Heart left ventricle (tissue), 16 donors: ENCODE measurements around the gene ELFN1. TPM values are rescaled to one million over a fixed set of nuclear protein-coding genes. Genes with fewer than 3 reads are reported as not detected.

Source experiments
- ATAC-seq, 4 donors: fragments of 200-7000 bp; cut with Tn5 transposase; one replicate each; pipeline ENCODE4 v1.9.1; 2020 to 2022; ENCODE audit warnings: moderate library complexity in 4 of 4, mild to moderate bottlenecking in 3 of 4, moderate number of reproducible peaks in 1 of 4
- DNase-seq, 5 donors: peaks; one replicate each; pipeline ENCODE4 v3.0.0-alpha.2; 2020
- H3K27ac ChIP-seq, 12 donors: fragments of 200-600 bp; sonication (generic) in 4 of 12; one replicate each; pipeline versions ENCODE4 v1.5.0 to v1.8.0; 2016 to 2022; ENCODE audit warnings: mild to moderate bottlenecking in 2 of 12
- H3K27me3 ChIP-seq, 9 donors: fragments of 200-600 bp; sonication (generic) in 2 of 9; one replicate each; pipeline versions ENCODE4 v1.5.1 to v1.8.0; 2016 to 2022; ENCODE audit warnings: mild to moderate bottlenecking in 3 of 9
- H3K36me3 ChIP-seq, 9 donors: fragments of 200-600 bp; sonication (generic) in 2 of 9; one replicate each; pipeline versions ENCODE4 v1.5.0 to v1.8.0; 2018 to 2022; ENCODE audit warnings: mild to moderate bottlenecking in 2 of 9
- H3K4me1 ChIP-seq, 12 donors: fragments of 200-600 bp; sonication (generic) in 4 of 12; one replicate each; pipeline versions ENCODE4 v1.5.0 to v1.8.0; 2016 to 2022; ENCODE audit warnings: mild to moderate bottlenecking in 3 of 12
- H3K4me3 ChIP-seq, 12 donors: fragments of 200-600 bp; sonication (generic) in 4 of 12; one replicate each; pipeline versions ENCODE4 v1.5.0 to v1.8.0; 2017 to 2022; ENCODE audit warnings: mild to moderate bottlenecking in 9 of 12, moderate library complexity in 4 of 12
- H3K9me3 ChIP-seq, 12 donors: fragments of 200-600 bp; sonication (generic) in 4 of 12; one replicate each; pipeline versions ENCODE4 v1.5.0 to v1.8.0; 2016 to 2022; ENCODE audit warnings: mild to moderate bottlenecking in 1 of 12
- POLR2A ChIP-seq, 2 donors: fragments of 450-650 bp; IDR thresholded peaks; one replicate each; pipeline ENCODE4 v1.6.1; 2017; ENCODE audit warnings: antibody characterized with exemption in 2 of 2, mild to moderate bottlenecking in 2 of 2, moderate library complexity in 2 of 2
- WGBS, 4 donors: extraction: QIAGEN DNeasy Blood & Tissue Kit in 2 of 4; methylation state at CpG; one replicate each; pipeline versions ENCODE4 v1.1.5 to v1.1.7; 2013 to 2018; 5-methylcytosine and 5-hydroxymethylcytosine counted together
- intact Hi-C, 10 donors: fragments of 100-400 bp; cut with DNase I; formaldehyde crosslinking; loops; one replicate each; pipeline versions ENCODE4 v1.11.1 to v1.14.2; 2022
- polyA plus RNA-seq, 2 donors: library from polyadenylated mRNA; stranded (reverse); fragments of 200-250 nt; gene quantifications; one replicate each; pipeline ENCODE4 v1.2.3, GENCODE V29; 2013
- total RNA-seq, 9 donors: library from RNA; depleted of rRNA in 2 of 9; stranded (reverse); fragments of >200 nt in 2 of 9; fragmentation: NEBNext Ultra II Directional in 3 of 9; extraction: Animal tissue kit (Norgen Biotek cat#: 25700) in 3 of 9; gene quantifications; one replicate each; pipeline versions ENCODE4 v1.1.0 to v1.2.4, GENCODE V29; 2016 to 2023
- TF ChIP-seq, protein P1 (sequence below), 12 donors: fragments of 200-600 bp; sonication (generic) in 4 of 12; IDR thresholded peaks; one replicate each; pipeline versions ENCODE4 v1.5.0 to v1.8.0; 2018 to 2022; ENCODE audit warnings: antibody characterized with exemption in 12 of 12, mild to moderate bottlenecking in 5 of 12
- donor health status: ischemic (EF 13 %, LVEDD 7.1; RV severe dilation, severe dysfunction).
- donor health status: healthy with polysubstance abuse.
- donor health status: DM: no; HTN: yes; CAD: no.
- donor health status: DM: no; HTN: no; CAD: no.
- donor health status: ischemic (EF 25% LVEDD 6.9; RV normal size, moderate dysfunction).
- donor health status: ischemic (EF 25% LVEDD 5.7; RV mildly dilated, moderate dysfunction).
- donor health status: healthy.
- donor health status: DM: yes; HTN: yes; CAD: no.
- donor health status: ischemic (EF 35%, LVEDD 5.7; RV mildly dilated, moderate dysfunction).
- donor health status: nonischemic (EF 11% LVEDD 7.7; RV severe dilation, severe dysfunction).
- donor health status: DM: yes; HTN: yes; CAD: no.
- donor health status: PGD.
- donor health status: ischemic (EF 29% LVEDD 5.4; RV normal size, mild dysfunction).
- donor health status: nonischemic (EF 23%, LVEDD 6.1; RV moderate dilation, normal function).

The ELFN1 gene
- total and polyA plus RNA-seq, 11 donors: 2.6 to 18.6 (median 6.6) TPM

- Histone ChIP-seq H3K4me3 (no peak overlapping the region), H3K27ac (no peak overlapping the region), H3K4me1 (no peaks in the 10 kb centered on the region), H3K9me3 (peaks cover 0 to 26% (median 2%) of the 10 kb centered on the region in 12 donors), H3K36me3 (no peaks in the 10 kb centered on the region), H3K27me3 (peaks cover 0 to 4% (median 0%) of the 10 kb centered on the region in 9 donors)
- TF ChIP-seq POLR2A (IDR thresholded peaks at IDR 0.05): no peak
- TF ChIP-seq, protein P1, sequence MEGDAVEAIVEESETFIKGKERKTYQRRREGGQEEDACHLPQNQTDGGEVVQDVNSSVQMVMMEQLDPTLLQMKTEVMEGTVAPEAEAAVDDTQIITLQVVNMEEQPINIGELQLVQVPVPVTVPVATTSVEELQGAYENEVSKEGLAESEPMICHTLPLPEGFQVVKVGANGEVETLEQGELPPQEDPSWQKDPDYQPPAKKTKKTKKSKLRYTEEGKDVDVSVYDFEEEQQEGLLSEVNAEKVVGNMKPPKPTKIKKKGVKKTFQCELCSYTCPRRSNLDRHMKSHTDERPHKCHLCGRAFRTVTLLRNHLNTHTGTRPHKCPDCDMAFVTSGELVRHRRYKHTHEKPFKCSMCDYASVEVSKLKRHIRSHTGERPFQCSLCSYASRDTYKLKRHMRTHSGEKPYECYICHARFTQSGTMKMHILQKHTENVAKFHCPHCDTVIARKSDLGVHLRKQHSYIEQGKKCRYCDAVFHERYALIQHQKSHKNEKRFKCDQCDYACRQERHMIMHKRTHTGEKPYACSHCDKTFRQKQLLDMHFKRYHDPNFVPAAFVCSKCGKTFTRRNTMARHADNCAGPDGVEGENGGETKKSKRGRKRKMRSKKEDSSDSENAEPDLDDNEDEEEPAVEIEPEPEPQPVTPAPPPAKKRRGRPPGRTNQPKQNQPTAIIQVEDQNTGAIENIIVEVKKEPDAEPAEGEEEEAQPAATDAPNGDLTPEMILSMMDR (IDR thresholded peaks at IDR 0.05): no peak
- intact Hi-C loops: no loop called here
- no peak for DNase-seq
- 86 to 89% (median 87%) methylated on average over 14 of the region's 14 CpGs for WGBS, 4 donors
- ATAC-seq: no peak
Observed at GRCh38 chr7:1779445-1779844, 109.4 kb downstream of the ELFN1 start.

DNA sequence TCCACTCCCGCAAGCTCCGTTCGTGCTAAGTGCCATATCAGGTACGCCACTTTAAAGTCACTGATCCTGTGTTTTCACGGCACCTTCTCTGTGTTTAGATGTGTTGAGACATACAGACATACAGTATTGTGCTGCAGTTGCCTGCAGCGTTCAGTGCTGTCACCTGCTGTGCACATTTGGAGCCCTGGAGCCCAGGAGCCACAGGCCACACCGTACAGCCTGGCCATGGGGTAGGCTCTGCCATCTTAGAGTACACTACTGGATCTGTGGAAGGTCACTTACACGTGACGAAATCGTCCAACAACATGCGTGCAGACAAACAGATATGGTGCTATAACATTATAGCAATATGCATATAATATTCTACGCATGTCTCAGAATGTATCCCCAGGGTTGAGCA, 111.3 kb downstream of the ELFN1 start:
- H3K9me3 ChIP-seq: peaks cover 0 to 21% (median 3%) of the 10 kb centered on the region in 12 donors
- no peak for ATAC-seq
- intact Hi-C loops: no loop called here
- H3K27ac ChIP-seq: no peak overlapping the region
- no peak overlapping the region for H3K4me3 ChIP-seq
- TF ChIP-seq, protein P1 (IDR thresholded peaks at IDR 0.05): no peak
- TF ChIP-seq POLR2A (IDR thresholded peaks at IDR 0.05): no peak
- WGBS, 4 donors: 90 to 93% (median 91%) methylated on average over 12 of the region's 12 CpGs
- no peak for DNase-seq
- peaks cover 0 to 4% (median 0%) of the 10 kb centered on the region in 9 donors for H3K27me3 ChIP-seq
- H3K4me1 ChIP-seq: no peaks in the 10 kb centered on the region
- no peaks in the 10 kb centered on the region for H3K36me3 ChIP-seq

GRCh38 chr7:1785839-1786238, 115.8 kb downstream of the ELFN1 start:
- Histone ChIP-seq H3K4me3 (no peak overlapping the region), H3K4me1 (no peaks in the 10 kb centered on the region), H3K27me3 (peaks cover 0 to 18% (median 0%) of the 10 kb centered on the region in 9 donors), H3K27ac (no peak overlapping the region), H3K9me3 (peaks cover 0 to 12% (median 0%) of the 10 kb centered on the region in 12 donors), H3K36me3 (no peaks in the 10 kb centered on the region)
- 90 to 95% (median 92%) methylated on average over 3 of the region's 3 CpGs for WGBS, 4 donors
- ATAC-seq (no peak), DNase-seq (no peak)
- intact Hi-C loops: no loop called here
- TF ChIP-seq, protein P1 (IDR thresholded peaks at IDR 0.05): no peak
- no peak for TF ChIP-seq POLR2A (IDR thresholded peaks at IDR 0.05)

DNA sequence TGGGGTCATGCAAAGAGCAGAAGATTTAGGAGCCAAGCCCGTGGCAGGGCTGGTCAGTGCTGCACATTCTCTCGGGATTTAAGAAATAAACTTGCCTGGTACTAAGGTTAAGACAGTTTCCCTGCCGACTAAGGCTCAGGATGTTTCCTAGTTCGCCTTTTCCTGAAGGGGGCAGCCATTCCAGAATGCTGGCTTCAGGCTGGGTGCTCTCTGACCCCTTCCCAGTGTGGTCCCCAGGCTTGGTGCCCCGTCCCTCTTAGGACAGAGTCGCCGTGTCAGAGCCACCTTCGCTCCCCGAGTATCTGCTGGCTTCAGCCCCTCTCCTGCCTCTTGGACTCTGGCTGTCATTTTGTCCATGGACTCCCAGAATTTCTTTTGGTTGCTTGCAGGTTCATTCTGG, 117.2 kb downstream of the ELFN1 start:
- 74 to 86% (median 76%) methylated on average over 9 of the region's 9 CpGs for WGBS, 4 donors
- Histone ChIP-seq H3K27me3 (peaks cover 0 to 18% (median 0%) of the 10 kb centered on the region in 9 donors), H3K27ac (no peak overlapping the region), H3K4me3 (no peak overlapping the region), H3K4me1 (no peaks in the 10 kb centered on the region), H3K9me3 (peaks cover 0 to 19% (median 6%) of the 10 kb centered on the region in 12 donors), H3K36me3 (no peaks in the 10 kb centered on the region)
- DNase-seq (no peak), ATAC-seq (no peak)
- TF ChIP-seq POLR2A (IDR thresholded peaks at IDR 0.05): no peak
- TF ChIP-seq, protein P1 (IDR thresholded peaks at IDR 0.05): no peak
- intact Hi-C loops: no loop called here
